Natural killer cell treated with Interleukin-12 subunit alpha and Interleukin-12 subunit beta and Interleukin-15 and Interleukin-18, amount 100 ng/mL, for 72 hours (primary cell): Measurements from ENCODE around the gene IFIT1B. TPM values are rescaled to one million over a fixed set of nuclear protein-coding genes. Genes with fewer than 3 reads are reported as not detected.

Experiments used
- ATAC-seq, 2 donors: fragments of 150-1000 bp; cut with Tn5 transposase in 1 of 2; sonication (Bioruptor Pico), chemical (Tn5 transposase) in 1 of 2; 2 replicates each; pipeline ENCODE4 v1.10.0; 2021
- DNase-seq: peaks from one replicate; pipeline ENCODE4 v3.0.0; 2022; ENCODE audit warnings: low spot score
- H3K27ac Mint-ChIP-seq, 2 donors: 1 replicate in 1 of 2; 2 replicates in 1 of 2; pipeline ENCODE4 v1.8.0; 2022; ENCODE audit warnings: mixed read lengths in 2 of 2, mild to moderate bottlenecking in 1 of 2, moderate library complexity in 1 of 2
- H3K27me3 Mint-ChIP-seq, 2 donors: 1 replicate in 1 of 2; 2 replicates in 1 of 2; pipeline ENCODE4 v1.8.0; 2022; ENCODE audit warnings: mixed read lengths in 2 of 2
- H3K36me3 Mint-ChIP-seq: one replicate; pipeline ENCODE4 v1.8.0; 2022; ENCODE audit warnings: mixed read lengths
- H3K4me1 Mint-ChIP-seq, 2 donors: 1 replicate in 1 of 2; 2 replicates in 1 of 2; pipeline ENCODE4 v1.8.0; 2022; ENCODE audit warnings: low read depth in 2 of 2, mixed read lengths in 2 of 2, mild to moderate bottlenecking in 1 of 2
- H3K4me3 Mint-ChIP-seq: one replicate; pipeline ENCODE4 v1.8.0; 2022; ENCODE audit warnings: mixed read lengths
- H3K9me3 Mint-ChIP-seq: 2 replicates; pipeline ENCODE4 v1.8.0; 2022; ENCODE audit warnings: mixed read lengths
- total RNA-seq, 2 donors: library from RNA; stranded (reverse); gene quantifications; one replicate each; pipeline ENCODE4 v1.2.3, GENCODE V29; 2022

IFIT1B gene
- total RNA-seq, 2 donors from 2014 or later, result not detected

DNA sequence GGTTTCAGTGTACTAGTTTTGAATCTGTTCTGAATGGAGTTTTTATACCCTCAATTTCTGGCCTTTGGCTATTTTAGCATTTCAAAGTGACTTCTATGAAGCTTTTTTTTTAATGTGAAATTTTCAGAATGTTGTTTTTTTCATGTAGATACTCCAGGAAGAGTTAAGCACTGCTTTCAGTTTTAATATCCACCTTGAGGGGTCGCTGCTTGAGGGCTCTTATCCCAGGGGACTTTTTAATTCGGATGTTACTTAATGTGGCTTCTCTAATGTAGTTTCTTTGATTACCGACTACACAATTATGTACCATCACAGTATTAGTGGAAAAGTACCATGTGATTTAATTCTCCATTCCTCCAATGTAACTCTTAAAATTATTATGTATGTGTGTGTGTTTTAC lies 41.7 kb downstream of the IFIT1B start:
- H3K4me3 Mint-ChIP-seq, result no peak overlapping the region
- peaks cover 14% of the 10 kb centered on the region for H3K36me3 Mint-ChIP-seq
- ATAC-seq, result no peak
- DNase-seq, result no peak
- H3K27me3 Mint-ChIP-seq, result no peaks in the 10 kb centered on the region
- peaks cover 21 to 29% of the 10 kb centered on the region in 2 donors for H3K4me1 Mint-ChIP-seq
- no peaks in the 10 kb centered on the region for H3K9me3 Mint-ChIP-seq
- no peak overlapping the region for H3K27ac Mint-ChIP-seq

- no peak for DNase-seq
- no peaks in the 10 kb centered on the region for H3K9me3 Mint-ChIP-seq
- H3K27ac Mint-ChIP-seq, result no peak overlapping the region
- H3K4me1 Mint-ChIP-seq, result peaks cover 14 to 19% of the 10 kb centered on the region in 2 donors
- H3K36me3 Mint-ChIP-seq, result peaks cover 9% of the 10 kb centered on the region
- H3K4me3 Mint-ChIP-seq, result no peak overlapping the region
- no peak for ATAC-seq
- H3K27me3 Mint-ChIP-seq, result no peaks in the 10 kb centered on the region
Observed at GRCh38 chr10:89421018-89421476, 43.2 kb downstream of the IFIT1B start.

DNA sequence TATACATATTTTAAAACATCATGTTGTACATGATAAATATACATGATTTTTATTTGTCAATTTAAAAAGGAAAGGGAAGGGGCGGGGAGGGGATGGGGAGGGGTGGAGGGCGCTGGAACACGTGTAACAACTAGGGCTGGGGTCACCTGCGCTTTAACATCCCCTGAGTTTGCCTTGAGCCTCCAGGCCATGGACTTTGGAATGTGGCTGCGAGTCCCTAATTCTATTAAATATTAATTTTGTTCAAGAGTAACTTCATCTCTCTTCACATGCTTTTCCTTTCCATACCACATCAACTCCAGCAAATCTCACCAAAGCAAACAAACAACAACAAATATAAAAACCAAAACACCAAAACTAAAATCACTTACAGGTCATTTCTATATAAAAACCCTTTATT lies 47.1 kb downstream of the IFIT1B start:
- Mint-ChIP-seq H3K36me3 (no peaks in the 10 kb centered on the region), H3K27ac (no peak overlapping the region), H3K27me3 (peaks cover 4 to 7% of the 10 kb centered on the region in 2 donors), H3K9me3 (no peaks in the 10 kb centered on the region), H3K4me1 (no peaks in the 10 kb centered on the region), H3K4me3 (no peak overlapping the region)
- ATAC-seq (no peak), DNase-seq (no peak)

DNA sequence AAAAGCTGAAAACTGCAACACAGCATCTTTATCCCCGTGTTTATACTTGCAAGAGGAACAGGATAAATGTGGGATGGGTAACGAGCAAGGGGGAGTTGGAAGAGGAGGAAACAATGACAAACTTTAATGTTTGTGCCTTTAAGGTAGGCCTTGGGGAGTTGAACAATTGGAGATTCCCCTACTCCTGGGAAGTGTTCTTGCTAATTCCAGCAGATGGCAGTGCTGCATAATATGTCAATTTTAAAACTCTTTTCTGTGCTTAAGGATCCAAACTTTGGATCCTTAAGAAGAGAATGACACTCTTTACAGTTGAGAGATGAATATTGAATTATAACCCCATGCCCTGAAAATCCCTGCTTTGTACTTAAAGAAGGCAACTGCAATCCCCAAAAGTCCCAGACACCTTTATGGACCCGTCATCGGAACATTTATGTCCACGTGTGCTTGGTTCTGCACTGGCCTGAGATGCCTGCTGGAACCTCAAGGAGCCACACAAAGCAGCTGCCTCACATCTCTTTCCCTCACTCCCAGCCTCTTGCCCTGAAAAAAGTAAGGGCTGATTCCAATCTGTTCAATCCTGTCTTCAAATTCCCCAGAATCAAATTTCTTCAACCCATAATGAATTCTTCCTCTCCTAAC lies 48.5 kb downstream of the IFIT1B start:
- H3K4me3 Mint-ChIP-seq, result no peak overlapping the region
- H3K4me1 Mint-ChIP-seq, result no peaks in the 10 kb centered on the region
- peaks cover 4 to 7% of the 10 kb centered on the region in 2 donors for H3K27me3 Mint-ChIP-seq
- no peaks in the 10 kb centered on the region for H3K36me3 Mint-ChIP-seq
- no peak for ATAC-seq
- no peak overlapping the region for H3K27ac Mint-ChIP-seq
- no peaks in the 10 kb centered on the region for H3K9me3 Mint-ChIP-seq
- no peak for DNase-seq

DNA sequence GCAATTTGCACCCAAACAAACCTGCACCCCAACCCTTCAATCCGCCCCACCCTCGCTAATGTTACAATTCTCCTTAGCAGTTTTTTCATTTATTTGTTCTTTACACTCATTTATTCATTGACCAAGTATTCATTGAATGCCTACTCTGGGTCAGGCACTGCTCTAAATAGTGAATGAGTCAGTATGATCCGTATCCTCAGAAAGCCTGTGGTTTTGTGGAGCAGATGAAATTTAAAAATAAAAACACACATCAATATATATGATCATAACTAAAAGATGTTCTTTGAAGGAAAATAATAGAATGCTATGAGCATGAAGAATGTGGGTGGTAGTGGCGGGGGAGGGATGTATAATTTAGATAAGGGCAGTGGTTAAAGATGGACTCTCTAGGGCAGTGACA lies 49.8 kb downstream of the IFIT1B start:
- no peak overlapping the region for H3K27ac Mint-ChIP-seq
- ATAC-seq, result no peak
- DNase-seq, result no peak
- H3K9me3 Mint-ChIP-seq, result no peaks in the 10 kb centered on the region
- H3K36me3 Mint-ChIP-seq, result no peaks in the 10 kb centered on the region
- H3K4me3 Mint-ChIP-seq, result no peak overlapping the region
- peaks cover 4 to 7% of the 10 kb centered on the region in 2 donors for H3K27me3 Mint-ChIP-seq
- no peaks in the 10 kb centered on the region for H3K4me1 Mint-ChIP-seq

GRCh38 chr10:89428877-89429276 lies 51.0 kb downstream of the IFIT1B start:
- no peak for ATAC-seq
- Mint-ChIP-seq H3K27me3 (peaks cover 8 to 12% of the 10 kb centered on the region in 2 donors), H3K27ac (no peak overlapping the region), H3K36me3 (no peaks in the 10 kb centered on the region), H3K4me1 (no peaks in the 10 kb centered on the region), H3K9me3 (no peaks in the 10 kb centered on the region), H3K4me3 (no peak overlapping the region)
- no peak for DNase-seq

DNA sequence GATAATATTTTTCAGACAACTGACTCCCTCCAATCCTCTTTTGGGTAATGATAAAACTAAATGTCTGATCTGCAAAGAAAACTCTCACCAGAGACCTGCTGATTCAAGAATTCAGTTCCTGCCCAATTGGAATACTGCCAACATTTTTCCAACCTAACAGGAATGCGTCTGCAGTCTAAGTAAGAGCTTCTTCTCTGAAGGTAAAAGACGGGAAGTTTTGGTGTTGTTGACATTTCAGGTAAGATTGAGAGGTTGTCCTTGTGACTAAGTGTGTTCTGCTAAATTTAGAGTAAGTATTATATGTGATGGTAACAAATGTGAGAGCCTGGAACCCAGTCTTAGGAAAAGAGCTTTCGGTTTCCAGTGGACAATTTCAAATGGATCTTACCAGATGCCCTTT lies 54.1 kb downstream of the IFIT1B start:
- Mint-ChIP-seq H3K4me3 (no peak overlapping the region), H3K9me3 (no peaks in the 10 kb centered on the region), H3K4me1 (no peaks in the 10 kb centered on the region), H3K27me3 (peaks cover 22 to 41% of the 10 kb centered on the region in 2 donors), H3K27ac (no peak overlapping the region), H3K36me3 (no peaks in the 10 kb centered on the region)
- ATAC-seq, result no peak
- DNase-seq, result no peak

Other genes starting within 250 kb of the IFIT1B start
- not detected for gene CH25H, start 170.7 kb upstream of the IFIT1B start, total RNA-seq
- gene LIPA, start 126.3 kb upstream of the IFIT1B start, total RNA-seq, result 10 to 100 TPM; 13.0 to 24.8 TPM
- 1 to 10 TPM; 1.5 to 1.7 TPM for gene IFIT2, start 76.0 kb upstream of the IFIT1B start, total RNA-seq
- gene IFIT3, start 50.1 kb upstream of the IFIT1B start, total RNA-seq, result 1 to 10 TPM; 2.6 to 3.0 TPM
- under 1 TPM; 0.36 to 0.69 TPM for gene IFIT1, start 14.6 kb downstream of the IFIT1B start, total RNA-seq
- gene IFIT5, start 36.5 kb downstream of the IFIT1B start, total RNA-seq, result 10 to 100 TPM in 1 of 2 donors, 1 to 10 TPM in 1; 5.2 to 17.5 TPM
- gene SLC16A12, start 157.5 kb downstream of the IFIT1B start, total RNA-seq, result not detected